Liver (tissue), 9 donors: ENCODE data around the gene PLCB2. TPM values are rescaled to one million over a fixed set of nuclear protein-coding genes. Genes with fewer than 3 reads are reported as not detected.

Experiments used
- DNase-seq: peaks from one replicate; pipeline ENCODE4 v3.0.0-alpha.2; 2017; ENCODE audit warnings: low spot score
- H3K27ac ChIP-seq, 2 donors: one replicate each; pipeline ENCODE4 v1.7.0; 2013; ENCODE audit warnings: inconsistent platforms in 2 of 2, low read length in 2 of 2, control low read depth in 1 of 2, low read depth in 1 of 2, mild to moderate bottlenecking in 1 of 2
- H3K27me3 ChIP-seq, 4 donors: one replicate each; pipeline versions ENCODE4 v1.6.1 to v1.7.0; 2013; ENCODE audit warnings: low read length in 3 of 4, inconsistent platforms in 1 of 4, mild to moderate bottlenecking in 1 of 4, moderate library complexity in 1 of 4; ENCODE audit not compliant: control insufficient read depth in 4 of 4, insufficient read depth in 4 of 4
- H3K36me3 ChIP-seq, 4 donors: one replicate each; pipeline versions ENCODE4 v1.6.1 to v1.7.0; 2013; ENCODE audit warnings: low read length in 3 of 4, mild to moderate bottlenecking in 3 of 4, low read depth in 1 of 4, moderate library complexity in 1 of 4; ENCODE audit not compliant: control insufficient read depth in 4 of 4, insufficient read depth in 3 of 4
- H3K4me1 ChIP-seq, 4 donors: one replicate each; pipeline versions ENCODE4 v1.6.1 to v1.7.0; 2013; ENCODE audit warnings: low read length in 3 of 4, mild to moderate bottlenecking in 3 of 4, moderate library complexity in 1 of 4; ENCODE audit not compliant: control insufficient read depth in 4 of 4, insufficient read depth in 4 of 4
- H3K4me3 ChIP-seq, 3 donors: one replicate each; pipeline versions ENCODE4 v1.6.1 to v1.7.0; 2013; ENCODE audit warnings: low read length in 3 of 3, control low read depth in 1 of 3, low read depth in 1 of 3, mild to moderate bottlenecking in 1 of 3
- H3K9ac ChIP-seq, 2 donors: one replicate each; pipeline ENCODE4 v1.7.0; 2013; ENCODE audit warnings: low read length in 2 of 2, mild to moderate bottlenecking in 2 of 2, moderate library complexity in 2 of 2, control low read depth in 1 of 2, low read depth in 1 of 2
- H3K9me3 ChIP-seq, 4 donors: one replicate each; pipeline versions ENCODE4 v1.6.1 to v1.7.0; 2013; ENCODE audit warnings: low read length in 3 of 4; ENCODE audit not compliant: control insufficient read depth in 4 of 4
- ATF3 ChIP-seq: IDR thresholded peaks from 2 replicates; pipeline ENCODE4 v1.6.1; 2016; ENCODE audit warnings: antibody characterized with exemption
- CTCF ChIP-seq: fragments of 150-350 bp; IDR thresholded peaks from 2 replicates; pipeline ENCODE4 v1.5.1; 2017; ENCODE audit warnings: improper control_type of control experiment, low read depth, low read length; ENCODE audit not compliant: missing input control
- EGR1 ChIP-seq, 2 donors: IDR thresholded peaks; 2 replicates each; pipeline ENCODE4 v1.6.1; 2016 to 2018; ENCODE audit warnings: antibody characterized with exemption in 2 of 2, low read depth in 2 of 2
- FOXA1 ChIP-seq: IDR thresholded peaks from 2 replicates; pipeline ENCODE4 v1.6.1; 2016; ENCODE audit warnings: antibody characterized with exemption
- HNF4A ChIP-seq, 2 donors: conservative IDR thresholded peaks; 2 replicates each; pipeline ENCODE4 v1.6.1; 2016; ENCODE audit warnings: antibody characterized with exemption in 2 of 2, mild to moderate bottlenecking in 2 of 2
- RAD21 ChIP-seq, 2 donors: IDR thresholded peaks; 2 replicates each; pipeline ENCODE4 v1.6.1; 2016; ENCODE audit warnings: antibody characterized with exemption in 2 of 2, mild to moderate bottlenecking in 2 of 2
- RXRA ChIP-seq, 2 donors: IDR thresholded peaks; 2 replicates each; pipeline ENCODE4 v1.6.1; 2017 to 2018; ENCODE audit warnings: antibody characterized with exemption in 2 of 2, mild to moderate bottlenecking in 1 of 2
- SP1 ChIP-seq: IDR thresholded peaks from 2 replicates; pipeline ENCODE4 v1.6.1; 2018; ENCODE audit warnings: antibody characterized with exemption, mild to moderate bottlenecking
- YY1 ChIP-seq: IDR thresholded peaks from 2 replicates; pipeline ENCODE4 v1.6.1; 2016; ENCODE audit warnings: antibody characterized with exemption, mild to moderate bottlenecking
- WGBS: extraction: QIAGEN DNeasy Blood & Tissue Kit; methylation state at CpG from one replicate; pipeline ENCODE4 v1.1.7; 2013; 5-methylcytosine and 5-hydroxymethylcytosine counted together
- polyA plus RNA-seq, 2 donors: library from polyadenylated mRNA; stranded (reverse) in 1 of 2; unstranded in 1 of 2; fragments of 200-250 nt in 1 of 2; fragments of >200 nt in 1 of 2; fragmentation: Nextera tagmentation in 1 of 2; extraction: Ambion mirVana in 1 of 2; gene quantifications; one replicate each; pipeline versions ENCODE4 v1.2.1 to v1.2.3, GENCODE V29; 2013 to 2015
- total RNA-seq, 2 donors: library from RNA; depleted of rRNA; stranded (reverse); fragments of >200 nt; gene quantifications; one replicate each; pipeline ENCODE4 v1.2.3, GENCODE V29; 2014
- TF ChIP-seq, protein P1 (sequence below): IDR thresholded peaks from 2 replicates; pipeline ENCODE4 v1.6.1; 2016; ENCODE audit warnings: antibody characterized with exemption, mild to moderate bottlenecking
- TF ChIP-seq, protein P2 (sequence below): IDR thresholded peaks from 2 replicates; pipeline ENCODE4 v1.6.1; 2016; ENCODE audit warnings: antibody characterized with exemption
- TF ChIP-seq, protein P3 (sequence below): IDR thresholded peaks from 2 replicates; pipeline ENCODE4 v1.6.1; 2016; ENCODE audit warnings: antibody characterized with exemption
- donor health status: healthy.
- donor health status: healthy.
- donor health status: healthy.
- donor health status: healthy.
- donor health status: healthy.

The PLCB2 gene
- total and polyA plus RNA-seq, 4 donors, result 2.1 to 13.3 (median 7.6) TPM

DNA sequence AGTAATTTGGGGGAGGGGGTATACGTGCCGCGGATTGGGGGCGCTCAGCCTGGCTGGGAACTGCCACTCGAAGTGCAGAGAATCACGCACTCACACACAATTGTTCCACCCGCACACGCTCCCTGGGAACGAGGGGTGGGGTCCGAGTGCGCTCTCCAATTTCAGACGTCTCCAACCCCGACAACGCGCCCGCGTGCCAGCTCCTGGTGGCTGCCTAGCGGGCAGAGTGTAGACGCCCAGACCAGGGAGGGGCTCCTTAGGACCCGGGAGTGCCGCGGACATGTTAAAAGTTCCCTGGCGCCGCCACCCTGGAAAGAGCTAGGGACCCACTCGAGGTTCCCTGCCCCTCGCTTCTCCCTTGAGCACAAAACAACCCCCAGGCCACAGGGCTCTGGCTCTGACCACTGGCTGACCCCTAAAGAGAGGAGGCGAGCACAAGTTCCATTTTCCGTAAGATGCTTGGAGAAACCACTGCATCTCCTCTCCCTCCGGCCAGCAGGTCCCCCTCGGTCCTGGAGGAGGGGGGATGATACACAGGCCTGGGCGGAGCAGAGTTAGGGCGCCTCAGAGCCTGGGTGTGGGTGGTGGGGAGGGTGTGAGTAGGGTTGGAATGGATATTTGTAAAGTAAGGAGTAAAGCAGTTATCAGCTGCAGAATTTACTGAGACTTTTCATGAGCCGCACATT, 24.0 kb downstream of the PLCB2 start:
- Histone ChIP-seq H3K4me3 (no peak overlapping the region), H3K9me3 (no peaks in the 10 kb centered on the region), H3K36me3 (no peaks in the 10 kb centered on the region), H3K9ac (no peak overlapping the region), H3K27me3 (peaks cover 0 to 8% (median 2%) of the 10 kb centered on the region in 4 donors), H3K27ac (no peak overlapping the region), H3K4me1 (peaks cover 6 to 26% (median 14%) of the 10 kb centered on the region in 4 donors)
- DNase-seq, result no peak
- 38% methylated on average over 33 of the region's 33 CpGs for WGBS
- no peak for TF ChIP-seq EGR1 (IDR thresholded peaks at IDR 0.05; ENCODE audit: low read depth in 2 of 2)
- TF ChIP-seq ATF3, result no peak

DNA sequence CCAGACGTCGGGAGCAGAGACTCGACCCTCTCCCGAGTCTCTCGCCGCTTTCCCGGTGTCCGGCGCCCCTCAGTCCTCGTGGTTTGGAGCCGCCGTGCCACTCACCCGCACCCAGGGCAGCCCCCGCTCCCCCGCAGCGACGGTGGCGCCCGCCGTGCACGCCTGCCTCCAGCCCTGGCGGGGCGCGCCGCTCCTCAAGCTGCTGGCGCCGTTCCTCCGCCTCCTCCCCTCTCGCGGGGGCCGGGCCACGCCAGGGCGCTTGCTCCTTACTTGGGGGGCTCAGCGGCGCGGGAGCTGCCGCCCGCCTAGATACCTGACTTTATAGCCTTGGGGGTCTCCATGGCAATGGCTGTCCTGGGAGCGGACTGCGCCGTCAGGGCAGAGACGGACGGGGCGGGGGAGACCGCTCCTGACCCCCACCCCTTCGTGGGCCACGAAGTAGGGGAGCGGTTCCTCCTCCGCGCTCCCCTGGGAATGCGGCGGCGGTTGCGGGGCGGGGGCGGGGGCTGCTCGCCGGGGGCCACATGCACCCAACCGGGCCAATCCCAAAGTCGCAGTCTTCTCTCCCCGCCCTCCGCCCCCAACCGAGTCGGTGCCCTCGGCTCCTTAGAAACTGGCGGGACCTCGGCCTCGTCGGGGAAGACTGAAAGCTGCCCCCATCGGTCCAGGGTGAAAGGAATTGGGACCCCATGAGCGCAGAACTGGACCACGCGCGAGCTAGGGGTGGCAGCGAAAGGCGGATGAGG, 24.7 kb downstream of the PLCB2 start, which contains the start of gene ANKRD63:
Gene ANKRD63 (minus strand): TSS at position 196 of the 746 bp plus-strand sequence. CDS start 478 bp downstream, outside the sequence.
- 6% methylated on average over 76 of the region's 76 CpGs for WGBS
- H3K9me3 ChIP-seq, result no peaks in the 10 kb centered on the region
- TF ChIP-seq, protein P1, sequence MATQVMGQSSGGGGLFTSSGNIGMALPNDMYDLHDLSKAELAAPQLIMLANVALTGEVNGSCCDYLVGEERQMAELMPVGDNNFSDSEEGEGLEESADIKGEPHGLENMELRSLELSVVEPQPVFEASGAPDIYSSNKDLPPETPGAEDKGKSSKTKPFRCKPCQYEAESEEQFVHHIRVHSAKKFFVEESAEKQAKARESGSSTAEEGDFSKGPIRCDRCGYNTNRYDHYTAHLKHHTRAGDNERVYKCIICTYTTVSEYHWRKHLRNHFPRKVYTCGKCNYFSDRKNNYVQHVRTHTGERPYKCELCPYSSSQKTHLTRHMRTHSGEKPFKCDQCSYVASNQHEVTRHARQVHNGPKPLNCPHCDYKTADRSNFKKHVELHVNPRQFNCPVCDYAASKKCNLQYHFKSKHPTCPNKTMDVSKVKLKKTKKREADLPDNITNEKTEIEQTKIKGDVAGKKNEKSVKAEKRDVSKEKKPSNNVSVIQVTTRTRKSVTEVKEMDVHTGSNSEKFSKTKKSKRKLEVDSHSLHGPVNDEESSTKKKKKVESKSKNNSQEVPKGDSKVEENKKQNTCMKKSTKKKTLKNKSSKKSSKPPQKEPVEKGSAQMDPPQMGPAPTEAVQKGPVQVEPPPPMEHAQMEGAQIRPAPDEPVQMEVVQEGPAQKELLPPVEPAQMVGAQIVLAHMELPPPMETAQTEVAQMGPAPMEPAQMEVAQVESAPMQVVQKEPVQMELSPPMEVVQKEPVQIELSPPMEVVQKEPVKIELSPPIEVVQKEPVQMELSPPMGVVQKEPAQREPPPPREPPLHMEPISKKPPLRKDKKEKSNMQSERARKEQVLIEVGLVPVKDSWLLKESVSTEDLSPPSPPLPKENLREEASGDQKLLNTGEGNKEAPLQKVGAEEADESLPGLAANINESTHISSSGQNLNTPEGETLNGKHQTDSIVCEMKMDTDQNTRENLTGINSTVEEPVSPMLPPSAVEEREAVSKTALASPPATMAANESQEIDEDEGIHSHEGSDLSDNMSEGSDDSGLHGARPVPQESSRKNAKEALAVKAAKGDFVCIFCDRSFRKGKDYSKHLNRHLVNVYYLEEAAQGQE, result no peak
- DNase-seq, result no peak
- H3K27ac ChIP-seq, result no peak within 1 kb of the TSS
- no peak within 1 kb of the TSS for H3K9ac ChIP-seq
- H3K27me3 ChIP-seq, result peaks cover 0 to 8% (median 2%) of the 10 kb centered on the region in 4 donors
- H3K4me1 ChIP-seq, result peaks cover 6 to 26% (median 14%) of the 10 kb centered on the region in 4 donors
- peak within 1 kb of the TSS; percentile 5 to 46 (median 31) for H3K4me3 ChIP-seq
- H3K36me3 ChIP-seq, result no peaks in the 10 kb centered on the region

- H3K27ac ChIP-seq, result no peak overlapping the region
- DNase-seq, result no peak
- TF ChIP-seq ATF3 (no peak), CTCF (no peak), HNF4A (conservative IDR thresholded peaks at IDR 0.05) (peak; percentile 60 to 75), FOXA1 (no peak), SP1 (peak; percentile 21), RAD21 (IDR thresholded peaks at IDR 0.05) (no peak), EGR1 (IDR thresholded peaks at IDR 0.05; ENCODE audit: low read depth in 2 of 2) (no peak), YY1 (no peak), RXRA (IDR thresholded peaks at IDR 0.05) (peak; percentile 17 to 27)
- TF ChIP-seq, protein P2, sequence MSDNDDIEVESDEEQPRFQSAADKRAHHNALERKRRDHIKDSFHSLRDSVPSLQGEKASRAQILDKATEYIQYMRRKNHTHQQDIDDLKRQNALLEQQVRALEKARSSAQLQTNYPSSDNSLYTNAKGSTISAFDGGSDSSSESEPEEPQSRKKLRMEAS, result no peak
- TF ChIP-seq, protein P3, sequence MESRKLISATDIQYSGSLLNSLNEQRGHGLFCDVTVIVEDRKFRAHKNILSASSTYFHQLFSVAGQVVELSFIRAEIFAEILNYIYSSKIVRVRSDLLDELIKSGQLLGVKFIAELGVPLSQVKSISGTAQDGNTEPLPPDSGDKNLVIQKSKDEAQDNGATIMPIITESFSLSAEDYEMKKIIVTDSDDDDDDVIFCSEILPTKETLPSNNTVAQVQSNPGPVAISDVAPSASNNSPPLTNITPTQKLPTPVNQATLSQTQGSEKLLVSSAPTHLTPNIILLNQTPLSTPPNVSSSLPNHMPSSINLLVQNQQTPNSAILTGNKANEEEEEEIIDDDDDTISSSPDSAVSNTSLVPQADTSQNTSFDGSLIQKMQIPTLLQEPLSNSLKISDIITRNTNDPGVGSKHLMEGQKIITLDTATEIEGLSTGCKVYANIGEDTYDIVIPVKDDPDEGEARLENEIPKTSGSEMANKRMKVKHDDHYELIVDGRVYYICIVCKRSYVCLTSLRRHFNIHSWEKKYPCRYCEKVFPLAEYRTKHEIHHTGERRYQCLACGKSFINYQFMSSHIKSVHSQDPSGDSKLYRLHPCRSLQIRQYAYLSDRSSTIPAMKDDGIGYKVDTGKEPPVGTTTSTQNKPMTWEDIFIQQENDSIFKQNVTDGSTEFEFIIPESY, result no peak
- 1% methylated on average over 92 of the region's 92 CpGs for WGBS
- H3K36me3 ChIP-seq, result no peaks in the 10 kb centered on the region
- no peaks in the 10 kb centered on the region for H3K9me3 ChIP-seq
- peak overlapping the region; percentile 5 to 46 (median 31) for H3K4me3 ChIP-seq
- peaks cover 0 to 8% (median 2%) of the 10 kb centered on the region in 4 donors for H3K27me3 ChIP-seq
- H3K9ac ChIP-seq, result no peak overlapping the region
- peaks cover 6 to 26% (median 15%) of the 10 kb centered on the region in 4 donors for H3K4me1 ChIP-seq
These were observed 25.4 kb downstream of the PLCB2 start for GRCh38 chr15:40282147-40282868.
